Endothelial cell (in vitro differentiated cells): Measurements from ENCODE around the gene RPRM. TPM values are rescaled to one million over a fixed set of nuclear protein-coding genes. Genes with fewer than 3 reads are reported as not detected.

ENCODE experiments used
- DNase-seq: peaks from one replicate; pipeline ENCODE4 v3.0.0; 2021; ENCODE audit warnings: low spot score
- H3K27ac Mint-ChIP-seq: one replicate; pipeline ENCODE4 v1.8.0; 2021; ENCODE audit warnings: mixed read lengths, inconsistent platforms; ENCODE audit not compliant: unreplicated experiment
- H3K27me3 Mint-ChIP-seq: one replicate; pipeline ENCODE4 v1.8.0; 2021; ENCODE audit warnings: mild to moderate bottlenecking, moderate library complexity, mixed read lengths, inconsistent platforms; ENCODE audit not compliant: unreplicated experiment
- H3K36me3 Mint-ChIP-seq: one replicate; pipeline ENCODE4 v1.8.0; 2021; ENCODE audit warnings: mild to moderate bottlenecking, low read depth, mixed read lengths, inconsistent platforms; ENCODE audit not compliant: unreplicated experiment
- H3K4me1 Mint-ChIP-seq: one replicate; pipeline ENCODE4 v1.8.0; 2021; ENCODE audit warnings: mild to moderate bottlenecking, mixed read lengths, inconsistent platforms; ENCODE audit not compliant: unreplicated experiment
- H3K4me3 Mint-ChIP-seq: one replicate; pipeline ENCODE4 v1.8.0; 2021; ENCODE audit warnings: mild to moderate bottlenecking, mixed read lengths, inconsistent platforms; ENCODE audit not compliant: unreplicated experiment
- H3K9me3 Mint-ChIP-seq: one replicate; pipeline ENCODE4 v1.8.0; 2021; ENCODE audit warnings: mixed read lengths, inconsistent platforms; ENCODE audit not compliant: unreplicated experiment
- total RNA-seq: library from RNA; stranded (reverse); fragmentation: NEBNext Ultra II Directional; extraction: Animal tissue kit (Norgen Biotek cat#: 25700); gene quantifications from one replicate; pipeline ENCODE4 v1.2.1, GENCODE V29; 2021; ENCODE audit not compliant: unreplicated experiment
- TF ChIP-seq, protein P1 (sequence below): fragments of 200-600 bp; sonication (generic); IDR thresholded peaks from one replicate; pipeline ENCODE4 v1.5.0; 2021; ENCODE audit warnings: antibody characterized with exemption; ENCODE audit not compliant: unreplicated experiment

RPRM gene
- total RNA-seq, 1 donor from 2014 or later: 6.4 TPM

DNA sequence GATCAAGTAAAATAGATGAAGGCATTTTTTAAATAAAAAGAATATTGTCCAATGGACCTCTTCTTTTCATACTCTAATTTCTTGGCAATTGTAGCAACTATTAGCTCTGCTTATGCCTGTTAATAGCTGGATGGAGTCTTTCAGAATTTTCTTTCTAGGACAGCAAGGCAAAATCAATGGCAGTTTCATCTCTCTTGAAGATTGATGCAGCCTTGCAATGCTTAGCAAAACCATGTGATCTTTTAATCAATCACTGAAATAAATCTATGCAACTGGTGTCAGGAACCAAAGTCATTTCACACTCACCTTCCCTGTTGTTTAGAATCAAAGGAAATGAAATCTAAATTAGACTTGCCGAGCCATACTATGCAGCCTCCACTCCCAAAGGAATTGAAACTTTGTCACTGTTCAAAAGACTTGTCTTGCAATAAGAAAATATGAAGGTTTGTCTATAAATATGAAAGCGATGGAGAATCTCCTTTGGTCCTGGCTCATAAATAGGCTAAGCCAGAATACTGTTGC, 16.2 kb downstream of the RPRM start:
- H3K27me3 Mint-ChIP-seq: no peaks in the 10 kb centered on the region
- no peaks in the 10 kb centered on the region for H3K36me3 Mint-ChIP-seq
- TF ChIP-seq, protein P1, sequence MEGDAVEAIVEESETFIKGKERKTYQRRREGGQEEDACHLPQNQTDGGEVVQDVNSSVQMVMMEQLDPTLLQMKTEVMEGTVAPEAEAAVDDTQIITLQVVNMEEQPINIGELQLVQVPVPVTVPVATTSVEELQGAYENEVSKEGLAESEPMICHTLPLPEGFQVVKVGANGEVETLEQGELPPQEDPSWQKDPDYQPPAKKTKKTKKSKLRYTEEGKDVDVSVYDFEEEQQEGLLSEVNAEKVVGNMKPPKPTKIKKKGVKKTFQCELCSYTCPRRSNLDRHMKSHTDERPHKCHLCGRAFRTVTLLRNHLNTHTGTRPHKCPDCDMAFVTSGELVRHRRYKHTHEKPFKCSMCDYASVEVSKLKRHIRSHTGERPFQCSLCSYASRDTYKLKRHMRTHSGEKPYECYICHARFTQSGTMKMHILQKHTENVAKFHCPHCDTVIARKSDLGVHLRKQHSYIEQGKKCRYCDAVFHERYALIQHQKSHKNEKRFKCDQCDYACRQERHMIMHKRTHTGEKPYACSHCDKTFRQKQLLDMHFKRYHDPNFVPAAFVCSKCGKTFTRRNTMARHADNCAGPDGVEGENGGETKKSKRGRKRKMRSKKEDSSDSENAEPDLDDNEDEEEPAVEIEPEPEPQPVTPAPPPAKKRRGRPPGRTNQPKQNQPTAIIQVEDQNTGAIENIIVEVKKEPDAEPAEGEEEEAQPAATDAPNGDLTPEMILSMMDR: no peak
- no peaks in the 10 kb centered on the region for H3K4me1 Mint-ChIP-seq
- no peak overlapping the region for H3K4me3 Mint-ChIP-seq
- DNase-seq: no peak
- no peak overlapping the region for H3K27ac Mint-ChIP-seq
- H3K9me3 Mint-ChIP-seq: no peaks in the 10 kb centered on the region

DNA sequence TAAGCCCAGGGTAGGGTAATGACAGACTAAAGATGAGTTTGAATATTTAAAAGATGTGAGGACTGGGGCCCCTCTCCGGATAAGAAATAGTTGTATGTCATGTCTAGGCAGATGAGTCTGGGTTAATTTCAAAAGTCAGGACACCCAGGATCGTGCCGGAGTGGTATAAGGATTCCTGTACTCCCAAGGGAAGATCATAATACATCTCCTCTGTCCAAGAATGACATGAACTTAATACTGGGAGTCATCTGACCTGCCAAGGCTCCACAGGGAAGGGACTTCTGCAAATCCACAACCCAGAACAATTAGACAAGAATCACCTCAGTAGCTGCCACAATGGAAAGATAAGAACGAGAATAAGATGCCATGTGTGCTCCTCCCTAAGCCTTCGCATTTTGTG, 17.1 kb downstream of the RPRM start:
- Mint-ChIP-seq H3K36me3 (no peaks in the 10 kb centered on the region), H3K4me1 (no peaks in the 10 kb centered on the region), H3K4me3 (no peak overlapping the region), H3K27ac (no peak overlapping the region), H3K9me3 (no peaks in the 10 kb centered on the region), H3K27me3 (no peaks in the 10 kb centered on the region)
- DNase-seq: no peak
- TF ChIP-seq, protein P1: no peak

DNA sequence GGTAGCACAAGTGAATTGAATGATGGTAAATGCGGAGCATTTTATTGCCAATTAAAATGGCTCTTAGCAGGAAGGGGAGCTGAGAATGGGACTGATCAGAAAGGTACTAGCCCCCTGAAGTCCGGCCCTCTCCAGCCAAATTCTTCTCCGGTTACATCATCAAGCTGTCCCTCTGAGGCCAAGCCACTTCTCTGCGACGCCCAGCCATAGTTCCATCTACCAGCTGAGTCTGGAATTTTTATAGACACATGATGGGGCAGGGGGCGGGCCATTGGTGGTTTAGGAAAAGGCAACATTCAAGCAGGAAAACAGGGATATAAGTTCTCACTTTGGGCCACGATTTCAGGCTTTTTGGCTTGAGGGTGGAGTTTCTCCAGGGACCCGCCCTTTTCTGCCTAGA, 22.7 kb downstream of the RPRM start:
- Mint-ChIP-seq H3K27ac (no peak overlapping the region), H3K36me3 (no peaks in the 10 kb centered on the region), H3K27me3 (no peaks in the 10 kb centered on the region), H3K4me1 (no peaks in the 10 kb centered on the region), H3K4me3 (no peak overlapping the region), H3K9me3 (no peaks in the 10 kb centered on the region)
- DNase-seq: no peak
- TF ChIP-seq, protein P1: no peak

DNA sequence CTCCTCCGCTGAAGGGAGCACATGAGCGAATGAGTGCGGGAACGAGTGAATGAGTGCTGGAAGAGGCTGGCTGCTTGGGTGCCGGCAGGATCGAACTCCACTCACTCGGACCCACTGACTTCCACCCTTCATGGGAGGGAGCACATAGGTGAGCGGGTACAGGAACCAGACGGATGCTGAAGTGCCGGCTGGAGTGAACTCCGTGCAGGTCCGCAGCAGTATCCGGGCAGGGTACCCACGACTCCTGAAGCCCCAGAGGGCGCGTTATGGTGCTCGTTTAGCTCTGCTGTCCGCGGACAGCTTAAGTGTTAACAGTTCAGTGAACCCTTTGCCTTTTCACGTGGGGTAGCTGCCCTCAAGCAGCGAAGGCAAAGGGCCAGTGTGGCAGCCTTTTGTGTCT, 23.2 kb downstream of the RPRM start:
- Mint-ChIP-seq H3K4me1 (no peaks in the 10 kb centered on the region), H3K27me3 (no peaks in the 10 kb centered on the region), H3K36me3 (no peaks in the 10 kb centered on the region), H3K27ac (no peak overlapping the region), H3K4me3 (no peak overlapping the region), H3K9me3 (no peaks in the 10 kb centered on the region)
- TF ChIP-seq, protein P1: no peak
- DNase-seq: no peak

DNA sequence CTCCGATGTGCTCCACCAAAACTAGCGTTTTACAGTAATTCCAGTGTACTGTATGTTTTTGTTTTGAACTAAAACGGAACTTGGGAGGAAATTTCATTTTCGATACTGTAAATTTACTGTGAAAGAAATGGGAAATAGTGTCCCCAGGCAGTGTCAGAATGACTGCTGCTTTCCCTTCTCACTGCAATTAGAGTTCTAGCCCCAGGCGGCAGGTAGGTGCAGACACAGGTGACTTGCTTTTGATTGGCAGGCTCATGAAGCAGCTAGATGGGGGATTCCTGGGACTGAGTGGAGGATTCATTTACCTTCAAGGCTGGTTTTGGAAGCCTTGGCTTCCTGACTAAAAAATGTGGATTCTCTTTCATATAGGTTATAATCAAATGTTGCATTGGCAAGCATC, 27.0 kb downstream of the RPRM start:
- no peak overlapping the region for H3K27ac Mint-ChIP-seq
- no peaks in the 10 kb centered on the region for H3K36me3 Mint-ChIP-seq
- DNase-seq: no peak
- H3K4me1 Mint-ChIP-seq: no peaks in the 10 kb centered on the region
- TF ChIP-seq, protein P1: no peak
- H3K27me3 Mint-ChIP-seq: no peaks in the 10 kb centered on the region
- no peak overlapping the region for H3K4me3 Mint-ChIP-seq
- no peaks in the 10 kb centered on the region for H3K9me3 Mint-ChIP-seq
